ENCODE results near the gene ZFHX3. TPM values are rescaled to one million over a fixed set of nuclear protein-coding genes. Genes with fewer than 3 reads are reported as not detected.

Gene ZFHX3
- total RNA-seq, 2 donors from 2014 or later = 0.21 to 0.22 TPM

DNA sequence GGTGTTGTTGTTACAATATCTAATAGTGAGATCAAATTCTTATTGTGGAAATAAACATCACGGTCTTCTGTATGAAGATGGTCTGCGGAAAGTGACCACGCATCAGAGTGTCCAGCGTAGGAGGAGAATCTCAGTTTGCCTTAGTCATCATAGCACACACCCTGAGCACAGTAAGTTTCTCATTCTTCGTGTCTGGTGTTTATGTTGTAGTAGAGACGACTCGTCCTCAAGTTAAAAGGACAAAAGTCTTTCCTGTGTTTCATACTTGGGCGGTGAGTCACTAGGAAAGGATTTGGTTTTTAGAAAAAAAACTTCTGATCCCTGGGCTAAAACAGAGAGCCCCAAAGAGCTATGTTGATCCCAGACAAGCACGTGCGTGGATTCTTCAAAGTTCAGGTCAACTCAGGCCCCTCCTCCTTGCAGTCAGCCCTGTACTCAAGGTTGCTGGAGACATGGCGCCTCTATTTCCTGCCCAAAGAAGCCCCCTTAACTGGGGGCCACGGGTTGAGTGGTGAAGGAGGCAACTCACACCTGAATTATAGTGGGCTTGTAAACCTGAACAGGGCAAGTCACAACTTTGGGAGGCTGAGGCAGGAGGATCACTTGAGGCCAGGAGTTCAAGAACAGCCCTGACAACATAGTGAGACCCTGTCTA, 170.4 kb downstream of the ZFHX3 start:
- no peaks in the 10 kb centered on the region for H3K36me3 Mint-ChIP-seq (ENCODE audit: low read depth)
- H3K4me3 Mint-ChIP-seq = no peak overlapping the region
- ATAC-seq (replicated peaks) = peak; percentile 38
- H3K27me3 Mint-ChIP-seq = peaks cover 6% of the 10 kb centered on the region
- no peak overlapping the region for H3K27ac Mint-ChIP-seq
- no peaks in the 10 kb centered on the region for H3K4me1 Mint-ChIP-seq
- no peaks in the 10 kb centered on the region for H3K9me3 Mint-ChIP-seq

DNA sequence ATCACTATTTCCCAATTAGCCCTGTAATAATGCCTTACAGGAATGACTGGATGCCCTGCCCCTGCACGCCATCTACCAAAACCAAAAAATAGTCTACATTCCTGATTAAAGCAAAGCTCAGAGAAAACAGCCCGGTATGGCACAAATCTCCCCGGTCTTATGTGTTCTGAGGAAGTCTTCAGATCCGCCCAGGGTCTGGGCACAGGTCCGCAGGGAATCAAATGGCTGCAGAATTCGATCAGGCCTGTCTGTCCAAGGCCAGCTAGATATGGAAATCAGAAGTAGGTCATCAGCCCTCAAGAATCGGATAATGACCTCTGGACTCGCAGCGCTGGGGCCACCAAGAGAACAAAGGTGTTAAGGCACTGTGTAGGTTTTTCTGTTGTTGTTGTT, 171.0 kb downstream of the ZFHX3 start:
- Mint-ChIP-seq H3K9me3 (no peaks in the 10 kb centered on the region), H3K4me1 (no peaks in the 10 kb centered on the region), H3K27ac (no peak overlapping the region), H3K27me3 (peaks cover 6% of the 10 kb centered on the region), H3K4me3 (no peak overlapping the region), H3K36me3 (ENCODE audit: low read depth) (no peaks in the 10 kb centered on the region)
- ATAC-seq (replicated peaks) = no peak

DNA sequence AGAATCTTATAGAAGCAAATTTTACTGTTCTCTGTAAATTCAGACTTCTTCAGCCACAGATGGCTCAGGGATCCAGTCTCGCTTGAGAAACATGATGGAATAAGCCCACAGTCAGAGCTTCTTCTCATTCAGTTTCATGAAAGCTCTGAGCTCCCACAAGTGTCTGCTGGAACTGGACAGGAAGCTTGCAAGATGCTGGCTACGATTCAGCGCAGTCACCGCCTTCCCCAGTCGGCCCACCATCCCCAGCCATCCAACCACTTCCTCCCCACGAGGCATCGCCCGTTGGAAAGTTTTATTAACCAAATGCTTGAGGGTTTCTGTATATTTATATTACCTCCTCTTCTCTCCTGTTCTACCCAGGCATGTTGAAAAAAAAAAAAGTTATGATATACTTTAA, 171.7 kb downstream of the ZFHX3 start:
- peak; percentile 51 for ATAC-seq (replicated peaks)
- Mint-ChIP-seq H3K36me3 (ENCODE audit: low read depth) (no peaks in the 10 kb centered on the region), H3K4me3 (no peak overlapping the region), H3K9me3 (no peaks in the 10 kb centered on the region), H3K27me3 (peaks cover 6% of the 10 kb centered on the region), H3K4me1 (no peaks in the 10 kb centered on the region), H3K27ac (no peak overlapping the region)

DNA sequence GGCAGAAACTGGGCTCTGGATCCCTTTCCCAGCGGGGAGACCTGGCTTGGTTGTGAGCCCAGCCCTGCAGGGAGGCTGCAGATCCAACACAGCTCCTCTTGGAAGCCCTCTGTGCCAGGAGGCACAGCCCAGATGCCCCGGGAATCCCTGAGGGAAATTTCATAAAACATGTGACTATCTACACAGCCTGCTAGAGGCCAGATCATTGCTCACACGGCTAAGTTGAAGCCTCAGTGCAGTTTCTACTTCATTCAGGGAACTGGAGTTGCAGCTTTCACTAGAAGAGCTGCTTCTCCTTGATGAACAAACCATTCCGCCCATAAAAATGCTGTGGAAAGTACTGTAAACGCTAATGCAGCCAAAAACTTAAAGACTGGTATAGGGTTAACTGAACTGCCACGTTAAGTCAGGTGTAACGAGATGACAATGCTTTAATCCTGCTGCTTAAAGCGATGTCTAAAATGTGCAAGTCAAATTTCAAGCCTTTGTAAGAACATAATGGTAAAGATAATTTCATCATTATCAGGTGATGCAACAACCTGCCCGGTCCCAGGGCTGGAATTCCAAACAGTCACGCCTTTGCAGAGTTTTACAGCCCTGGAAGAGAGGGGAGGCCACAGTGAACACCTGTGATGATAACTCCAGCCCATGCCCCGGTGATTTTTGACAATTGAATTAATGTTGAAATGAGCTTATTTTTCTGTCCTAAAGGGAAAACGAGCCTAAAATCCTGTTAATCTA, 172.5 kb downstream of the ZFHX3 start:
- no peak for ATAC-seq (replicated peaks)
- Mint-ChIP-seq H3K36me3 (ENCODE audit: low read depth) (no peaks in the 10 kb centered on the region), H3K9me3 (no peaks in the 10 kb centered on the region)

DNA sequence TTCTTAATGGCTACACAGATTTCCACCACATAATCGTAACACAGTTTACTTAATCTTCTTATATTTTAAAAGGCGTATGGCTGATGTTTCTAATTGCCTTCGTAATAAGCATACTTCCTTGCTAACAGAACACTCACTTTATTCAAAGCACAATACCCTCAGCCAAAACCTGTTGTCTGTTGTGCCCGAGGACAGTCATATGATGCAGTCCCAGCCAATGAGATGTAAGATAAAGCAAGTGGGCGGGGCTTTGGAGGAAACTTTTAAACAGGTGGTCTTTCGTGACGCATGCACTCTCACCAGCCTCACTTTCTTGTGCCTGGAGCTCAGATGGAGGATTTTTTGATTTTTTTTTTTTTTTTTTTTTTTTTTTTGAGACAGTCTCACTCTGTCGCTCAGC, 174.1 kb downstream of the ZFHX3 start:
- no peaks in the 10 kb centered on the region for H3K36me3 Mint-ChIP-seq (ENCODE audit: low read depth)
- H3K9me3 Mint-ChIP-seq = no peaks in the 10 kb centered on the region
- no peaks in the 10 kb centered on the region for H3K4me1 Mint-ChIP-seq
- H3K27me3 Mint-ChIP-seq = peaks cover 6% of the 10 kb centered on the region
- H3K4me3 Mint-ChIP-seq = no peak overlapping the region
- H3K27ac Mint-ChIP-seq = no peak overlapping the region
- no peak for ATAC-seq (replicated peaks)

More for the DNA sequence above, 172.5 kb downstream of the ZFHX3 start:
- no peak overlapping the region for H3K27ac Mint-ChIP-seq
- H3K4me3 Mint-ChIP-seq = no peak overlapping the region
- peaks cover 6% of the 10 kb centered on the region for H3K27me3 Mint-ChIP-seq
- H3K4me1 Mint-ChIP-seq = no peaks in the 10 kb centered on the region

DNA sequence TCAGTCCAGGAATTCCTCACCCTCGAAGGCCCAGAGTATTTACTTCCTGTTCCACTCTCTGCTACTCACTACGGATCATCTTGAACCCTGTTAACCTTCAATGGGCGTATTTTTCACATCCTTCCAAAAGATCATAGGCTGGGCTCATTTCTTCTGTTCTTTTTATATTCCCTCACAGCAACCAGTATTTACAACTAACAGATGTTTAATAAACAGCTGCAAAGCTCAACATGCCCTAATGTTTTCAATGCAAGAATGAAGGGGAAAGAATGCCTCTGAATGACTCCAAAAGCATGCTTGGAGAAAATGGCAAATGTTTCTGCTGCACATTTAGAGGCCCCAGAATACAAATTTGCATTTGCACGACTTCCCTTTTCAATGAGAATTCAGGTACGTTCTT, 174.9 kb downstream of the ZFHX3 start:
- peaks cover 6% of the 10 kb centered on the region for H3K27me3 Mint-ChIP-seq
- no peak overlapping the region for H3K4me3 Mint-ChIP-seq
- no peaks in the 10 kb centered on the region for H3K4me1 Mint-ChIP-seq
- H3K9me3 Mint-ChIP-seq = no peaks in the 10 kb centered on the region
- no peaks in the 10 kb centered on the region for H3K36me3 Mint-ChIP-seq (ENCODE audit: low read depth)
- no peak for ATAC-seq (replicated peaks)
- H3K27ac Mint-ChIP-seq = no peak overlapping the region

DNA sequence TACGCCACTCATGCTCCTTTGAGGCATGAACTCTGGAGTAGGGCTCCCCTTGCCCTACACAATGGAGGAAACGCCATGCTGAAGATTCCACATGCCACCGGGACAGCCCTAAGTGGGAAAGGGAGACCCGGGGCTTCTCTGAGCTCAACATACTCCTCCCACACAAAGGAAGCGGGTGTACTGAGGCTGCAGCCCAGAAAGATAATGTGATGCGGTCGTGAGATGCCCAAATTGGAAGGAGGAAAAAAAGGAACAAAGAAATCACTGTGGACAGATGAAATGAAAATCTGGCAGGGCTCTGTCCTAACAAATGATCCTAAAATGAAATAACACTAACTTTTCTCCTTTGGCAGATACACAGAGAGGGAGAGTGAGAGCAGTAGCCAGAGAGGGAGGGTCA, 182.1 kb downstream of the ZFHX3 start:
- H3K27ac Mint-ChIP-seq = no peak overlapping the region
- H3K36me3 Mint-ChIP-seq (ENCODE audit: low read depth) = no peaks in the 10 kb centered on the region
- H3K27me3 Mint-ChIP-seq = peaks cover 6% of the 10 kb centered on the region
- ATAC-seq (replicated peaks) = no peak
- H3K4me3 Mint-ChIP-seq = no peak overlapping the region
- no peaks in the 10 kb centered on the region for H3K9me3 Mint-ChIP-seq
- no peaks in the 10 kb centered on the region for H3K4me1 Mint-ChIP-seq

DNA sequence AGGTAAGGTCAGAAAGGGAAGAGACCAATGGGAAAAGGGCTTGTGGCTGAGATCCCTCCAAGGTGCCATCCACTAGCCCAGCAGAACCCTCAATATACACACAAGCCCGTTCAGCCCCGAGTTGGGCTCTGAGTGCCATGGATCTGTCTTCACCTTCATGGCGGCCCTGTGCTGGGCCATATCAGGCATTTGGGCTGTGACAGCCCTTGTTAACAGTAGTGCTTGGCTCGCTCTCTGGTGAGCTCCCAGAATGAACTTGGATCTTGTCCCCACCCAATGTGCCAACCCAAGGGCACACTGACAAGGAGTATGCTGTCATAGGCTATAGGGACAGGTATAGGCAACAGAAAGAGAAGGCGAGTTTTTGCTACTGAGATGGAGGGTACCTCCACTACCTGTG, 182.7 kb downstream of the ZFHX3 start:
- H3K9me3 Mint-ChIP-seq = no peaks in the 10 kb centered on the region
- H3K36me3 Mint-ChIP-seq (ENCODE audit: low read depth) = no peaks in the 10 kb centered on the region
- no peak for ATAC-seq (replicated peaks)
- H3K27me3 Mint-ChIP-seq = peaks cover 8% of the 10 kb centered on the region
- no peaks in the 10 kb centered on the region for H3K4me1 Mint-ChIP-seq
- H3K4me3 Mint-ChIP-seq = no peak overlapping the region
- H3K27ac Mint-ChIP-seq = no peak overlapping the region

DNA sequence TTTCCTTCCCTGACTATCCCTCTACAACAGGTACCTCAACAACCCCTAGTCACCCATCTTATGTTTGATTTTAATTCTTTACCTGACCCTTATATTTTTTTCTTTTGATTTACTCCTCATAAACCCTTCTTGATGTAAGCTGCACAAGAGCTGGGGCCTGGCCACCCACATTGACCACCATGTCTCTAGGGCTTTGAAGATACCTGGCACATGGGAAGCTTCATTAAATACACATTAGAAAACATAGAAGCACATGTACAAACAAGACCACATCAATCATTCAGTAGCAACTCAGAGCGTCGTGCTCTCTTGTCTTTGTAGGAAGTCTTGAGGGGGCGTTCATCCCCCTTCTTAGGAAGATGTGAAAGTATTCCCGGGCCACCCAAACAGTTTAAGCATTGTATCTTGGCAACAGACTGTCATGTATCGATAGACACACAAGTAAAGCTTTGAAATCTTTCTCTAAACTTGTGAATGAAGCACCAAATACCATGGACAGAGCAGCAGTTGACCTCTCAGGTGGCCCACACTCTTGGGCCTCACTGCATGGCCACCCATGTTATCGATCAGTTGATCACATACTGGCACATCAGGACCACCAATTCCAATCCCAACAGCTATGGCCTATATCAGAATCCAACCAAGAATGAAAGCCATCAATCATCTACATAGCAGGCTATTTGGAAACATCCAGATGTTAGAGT, 183.6 kb downstream of the ZFHX3 start:
- Mint-ChIP-seq H3K27ac (no peak overlapping the region), H3K27me3 (peaks cover 8% of the 10 kb centered on the region), H3K4me1 (no peaks in the 10 kb centered on the region), H3K9me3 (no peaks in the 10 kb centered on the region), H3K36me3 (ENCODE audit: low read depth) (no peaks in the 10 kb centered on the region), H3K4me3 (no peak overlapping the region)
- ATAC-seq (replicated peaks) = no peak

DNA sequence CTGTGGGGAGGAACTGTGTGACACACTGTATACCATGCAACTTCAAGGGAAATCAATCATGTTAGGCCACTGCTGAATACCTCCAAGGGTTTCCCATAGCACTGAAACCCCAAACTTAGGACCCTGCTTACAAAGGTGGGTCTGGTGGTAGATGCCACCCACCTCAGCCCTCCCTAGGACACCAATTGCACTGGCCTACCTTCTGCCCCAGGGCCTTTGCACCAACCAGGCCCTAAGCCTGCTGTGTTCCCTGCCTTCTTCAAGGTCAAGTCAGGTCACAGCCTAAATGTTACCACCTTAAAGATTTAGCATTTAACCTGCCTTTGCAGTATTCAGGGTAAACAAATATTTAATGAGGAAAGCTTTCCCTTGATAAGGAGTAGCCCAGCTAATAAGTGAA, 185.8 kb downstream of the ZFHX3 start:
- Mint-ChIP-seq H3K36me3 (ENCODE audit: low read depth) (no peaks in the 10 kb centered on the region), H3K9me3 (no peaks in the 10 kb centered on the region), H3K4me3 (no peak overlapping the region), H3K4me1 (no peaks in the 10 kb centered on the region), H3K27ac (no peak overlapping the region), H3K27me3 (peaks cover 8% of the 10 kb centered on the region)
- no peak for ATAC-seq (replicated peaks)

DNA sequence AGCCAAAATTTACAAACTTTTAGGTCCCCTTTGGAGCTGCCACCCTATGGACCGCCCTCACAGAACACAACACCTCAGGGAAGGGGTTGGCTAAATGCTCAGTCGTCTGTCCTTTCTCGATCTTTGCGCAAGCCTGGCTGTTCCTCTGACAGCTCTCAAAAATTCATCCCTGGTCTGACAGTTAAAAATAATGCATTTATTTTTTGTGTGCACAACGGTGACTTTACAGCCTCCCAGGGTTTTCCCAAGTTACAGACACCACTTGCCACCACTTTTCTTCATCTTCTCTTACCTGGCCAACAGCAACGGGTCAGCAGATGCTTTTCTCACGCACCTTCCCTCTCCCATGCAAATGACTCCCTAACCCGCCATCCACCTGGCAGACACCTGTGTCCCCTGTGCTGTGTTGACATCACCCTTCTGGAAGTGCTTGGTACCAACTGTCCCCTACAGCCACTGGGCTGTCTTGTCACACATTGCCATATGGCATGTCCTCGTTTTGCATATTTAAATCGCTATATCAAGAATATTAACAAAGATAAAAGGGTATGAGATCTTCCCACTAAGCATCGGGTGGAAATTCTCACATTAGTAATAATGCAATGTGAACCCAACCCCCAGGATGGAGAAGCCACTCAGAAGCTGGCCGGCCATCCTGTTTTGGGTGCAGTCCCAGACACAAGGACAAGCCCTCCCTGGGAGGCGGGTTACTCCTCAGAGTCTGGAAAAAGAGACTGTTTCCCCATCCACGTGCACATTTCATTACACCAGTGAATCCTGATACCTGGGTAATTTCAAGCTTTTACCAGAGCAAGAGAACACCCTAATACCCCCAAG, 187.0 kb downstream of the ZFHX3 start:
- peaks cover 8% of the 10 kb centered on the region for H3K27me3 Mint-ChIP-seq
- H3K4me3 Mint-ChIP-seq = no peak overlapping the region
- ATAC-seq (replicated peaks) = no peak
- no peaks in the 10 kb centered on the region for H3K4me1 Mint-ChIP-seq
- no peaks in the 10 kb centered on the region for H3K9me3 Mint-ChIP-seq
- H3K36me3 Mint-ChIP-seq (ENCODE audit: low read depth) = no peaks in the 10 kb centered on the region
- H3K27ac Mint-ChIP-seq = no peak overlapping the region

DNA sequence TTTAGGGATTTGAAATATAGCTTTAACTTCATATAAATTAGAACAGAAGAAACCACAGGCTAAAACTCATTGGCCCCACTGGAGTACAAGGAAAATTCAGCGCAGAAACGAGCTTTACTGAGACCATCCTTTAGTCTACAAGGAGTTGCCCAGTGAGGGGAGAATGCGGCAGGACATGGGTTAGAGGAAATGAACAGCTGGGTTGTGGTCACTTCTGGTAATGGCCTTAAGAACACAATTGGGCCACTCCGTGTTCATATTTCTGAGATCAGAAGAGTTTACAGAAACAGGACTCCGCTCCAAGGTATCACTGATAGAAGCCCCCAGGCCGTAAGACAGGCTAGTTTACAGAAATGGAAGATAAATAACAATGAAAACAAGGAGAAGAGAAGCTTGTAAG, 188.3 kb downstream of the ZFHX3 start:
- peaks cover 8% of the 10 kb centered on the region for H3K27me3 Mint-ChIP-seq
- H3K27ac Mint-ChIP-seq = no peak overlapping the region
- H3K4me3 Mint-ChIP-seq = no peak overlapping the region
- no peaks in the 10 kb centered on the region for H3K36me3 Mint-ChIP-seq (ENCODE audit: low read depth)
- no peak for ATAC-seq (replicated peaks)
- no peaks in the 10 kb centered on the region for H3K4me1 Mint-ChIP-seq
- no peaks in the 10 kb centered on the region for H3K9me3 Mint-ChIP-seq

DNA sequence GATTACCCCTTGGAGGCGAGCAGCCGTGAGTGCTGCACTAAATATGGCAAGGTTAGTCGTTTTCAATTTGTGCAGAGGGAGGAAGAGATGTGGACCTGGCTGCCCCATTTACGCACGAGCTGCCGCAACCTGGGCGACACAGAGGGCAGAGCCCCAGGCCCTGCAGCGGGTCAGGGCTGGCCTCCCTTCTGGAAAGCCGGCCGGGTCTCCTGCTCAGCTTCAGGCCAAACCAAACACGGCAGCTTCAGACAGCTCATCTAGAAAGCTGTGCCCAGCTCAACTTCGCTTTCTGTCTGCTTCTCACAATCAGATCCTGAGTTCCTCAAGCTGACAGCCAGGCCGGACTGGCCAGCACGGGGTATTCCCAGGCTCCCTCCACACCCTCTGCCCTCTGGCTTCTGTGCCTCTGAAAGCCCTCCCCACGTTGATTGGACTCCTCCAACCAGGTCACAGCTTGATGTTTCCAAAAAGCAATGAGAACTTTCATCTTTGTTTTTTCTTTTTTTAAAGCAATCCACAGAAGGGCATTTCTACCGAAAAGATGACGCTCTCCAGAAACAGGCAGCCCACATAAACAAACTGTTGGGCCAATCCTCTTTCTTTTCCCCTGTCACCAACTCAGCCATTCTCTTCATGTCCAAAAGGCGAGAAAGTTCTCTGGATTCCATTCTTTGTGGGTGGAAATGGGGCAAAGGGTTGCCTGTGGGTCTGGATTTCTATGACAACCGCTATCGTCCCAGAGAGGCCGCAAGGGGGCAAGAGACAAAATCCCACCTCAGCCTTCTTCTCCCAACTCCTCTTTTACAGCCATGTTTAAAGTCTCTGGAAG, 189.0 kb downstream of the ZFHX3 start:
- Mint-ChIP-seq H3K36me3 (ENCODE audit: low read depth) (no peaks in the 10 kb centered on the region), H3K27me3 (peaks cover 8% of the 10 kb centered on the region), H3K9me3 (no peaks in the 10 kb centered on the region), H3K27ac (no peak overlapping the region), H3K4me1 (no peaks in the 10 kb centered on the region), H3K4me3 (no peak overlapping the region)
- ATAC-seq (replicated peaks) = no peak
